ENCODE data around the gene CST1. TPM values are rescaled to one million over a fixed set of nuclear protein-coding genes. Genes with fewer than 3 reads are reported as not detected.
"Not testable (repeated sequence)": the region's sequence is repeated elsewhere in the genome, so short reads cannot be mapped to it uniquely, and the experiment has no call there.

CST1 gene
- total RNA-seq = not detected
- long read RNA-seq = 0 reads

GRCh38 chr20:23750786-23751185 is at the start of gene CST1:
Gene CST1, minus strand, starts transcription at chr20:23750935. Its CDS starts 69 bp downstream, at chr20:23750866.
- H3K27ac ChIP-seq; ATAC-seq; H3K9me3 ChIP-seq; H3K27me3 ChIP-seq (ENCODE audit: low read depth); H3K4me3 ChIP-seq; H3K4me1 ChIP-seq; DNase-seq; H3K36me3 ChIP-seq; intact Hi-C loops (cut with DNase I): not testable (repeated sequence)

GRCh38 chr20:23799216-23799847 is 48.6 kb upstream of the CST1 start:
- H3K9me3 ChIP-seq; H3K4me1 ChIP-seq; H3K27ac ChIP-seq; H3K27me3 ChIP-seq (ENCODE audit: low read depth); intact Hi-C loops (cut with DNase I); H3K4me3 ChIP-seq; H3K36me3 ChIP-seq: not testable (repeated sequence)
- peak; percentile 88 to 92 for ATAC-seq
- TF ChIP-seq CTCF (IDR thresholded peaks at IDR 0.05) = peak; percentile 56
- peak; percentile 52 for DNase-seq

GRCh38 chr20:23795526-23795925 is 44.8 kb upstream of the CST1 start:
- Histone ChIP-seq H3K9me3 (no peaks in the 10 kb centered on the region), H3K36me3 (no peaks in the 10 kb centered on the region), H3K27ac (no peak overlapping the region), H3K27me3 (ENCODE audit: low read depth) (no peaks in the 10 kb centered on the region), H3K4me3 (no peak overlapping the region), H3K4me1 (no peaks in the 10 kb centered on the region)
- DNase-seq = no peak
- intact Hi-C loops (cut with DNase I) = no loop called here
- TF ChIP-seq CTCF (IDR thresholded peaks at IDR 0.05) = no peak
- no peak for ATAC-seq

- ATAC-seq (no peak), DNase-seq (no peak)
- Histone ChIP-seq H3K36me3 (no peaks in the 10 kb centered on the region), H3K9me3 (no peaks in the 10 kb centered on the region), H3K27me3 (ENCODE audit: low read depth) (no peaks in the 10 kb centered on the region), H3K27ac (no peak overlapping the region), H3K4me1 (no peaks in the 10 kb centered on the region), H3K4me3 (no peak overlapping the region)
- no peak for TF ChIP-seq CTCF (IDR thresholded peaks at IDR 0.05)
- intact Hi-C loops (cut with DNase I) = no loop called here
Measured at GRCh38 chr20:23794841-23795240, 44.1 kb upstream of the CST1 start.

GRCh38 chr20:23794065-23794464 is 43.3 kb upstream of the CST1 start:
- no peak overlapping the region for H3K27ac ChIP-seq
- intact Hi-C loops (cut with DNase I) = no loop called here
- no peaks in the 10 kb centered on the region for H3K4me1 ChIP-seq
- no peak for ATAC-seq
- no peaks in the 10 kb centered on the region for H3K27me3 ChIP-seq (ENCODE audit: low read depth)
- TF ChIP-seq CTCF (IDR thresholded peaks at IDR 0.05) = no peak
- no peaks in the 10 kb centered on the region for H3K9me3 ChIP-seq
- H3K4me3 ChIP-seq = no peak overlapping the region
- no peak for DNase-seq
- no peaks in the 10 kb centered on the region for H3K36me3 ChIP-seq

- H3K9me3 ChIP-seq = no peaks in the 10 kb centered on the region
- intact Hi-C loops (cut with DNase I) = no loop called here
Measured at GRCh38 chr20:23783447-23783846, 32.7 kb upstream of the CST1 start.

More at GRCh38 chr20:23783447-23783846, 32.7 kb upstream of the CST1 start:
- Histone ChIP-seq H3K27ac (no peak overlapping the region), H3K4me3 (no peak overlapping the region), H3K36me3 (no peaks in the 10 kb centered on the region), H3K27me3 (ENCODE audit: low read depth) (no peaks in the 10 kb centered on the region), H3K4me1 (no peaks in the 10 kb centered on the region)
- TF ChIP-seq CTCF (IDR thresholded peaks at IDR 0.05) = no peak
- DNase-seq (no peak), ATAC-seq (no peak)

All from lower lobe of right lung (tissue), 2 donors.